H9 (cell line): ENCODE results near the gene SH2D3C. TPM values are rescaled to one million over a fixed set of nuclear protein-coding genes. Genes with fewer than 3 reads are reported as not detected.

Source experiments
- DNase-seq: peaks from one replicate; pipeline ENCODE4 v3.0.0-alpha.2; 2017
- H2AFZ ChIP-seq: one replicate; pipeline ENCODE4 v1.6.1; 2013; ENCODE audit warnings: mild to moderate bottlenecking, low read length, control low read depth, moderate library complexity
- H2AK5ac ChIP-seq: 2 replicates; pipeline ENCODE4 v1.6.1; 2013; ENCODE audit warnings: low read length, control low read depth, mixed read lengths; ENCODE audit not compliant: insufficient read length
- H2BK120ac ChIP-seq: one replicate; pipeline ENCODE4 v1.6.1; 2013; ENCODE audit warnings: low read depth, mild to moderate bottlenecking, low read length, control low read depth, inconsistent platforms; ENCODE audit not compliant: poor library complexity, severe bottlenecking
- H2BK12ac ChIP-seq: 2 replicates; pipeline ENCODE4 v1.6.1; 2013; ENCODE audit warnings: low read length, control low read depth, mixed read lengths, low read depth; ENCODE audit not compliant: insufficient read length
- H2BK15ac ChIP-seq: 2 replicates; pipeline ENCODE4 v1.6.1; 2013; ENCODE audit warnings: low read depth, low read length, control low read depth
- H2BK20ac ChIP-seq: one replicate; pipeline ENCODE4 v1.6.1; 2013; ENCODE audit warnings: low read depth, mild to moderate bottlenecking, low read length, control low read depth, inconsistent platforms; ENCODE audit not compliant: poor library complexity, severe bottlenecking
- H2BK5ac ChIP-seq: 2 replicates; pipeline ENCODE4 v1.6.1; 2013; ENCODE audit warnings: low read length, control low read depth, mixed read lengths; ENCODE audit not compliant: insufficient read length
- H3K14ac ChIP-seq: 2 replicates; pipeline ENCODE4 v1.6.1; 2013; ENCODE audit warnings: low read length, control low read depth; ENCODE audit not compliant: insufficient read depth
- H3K18ac ChIP-seq: 2 replicates; pipeline ENCODE4 v1.6.1; 2013; ENCODE audit warnings: low read depth, mild to moderate bottlenecking, mixed read lengths, low read length, control low read depth; ENCODE audit not compliant: insufficient read length
- H3K23ac ChIP-seq: 2 replicates; pipeline ENCODE4 v1.6.1; 2013; ENCODE audit warnings: low read length, control low read depth, mixed read lengths, low read depth; ENCODE audit not compliant: insufficient read length
- H3K23me2 ChIP-seq: 2 replicates; pipeline ENCODE4 v1.6.1; 2013; ENCODE audit warnings: low read depth, mild to moderate bottlenecking, mixed read lengths, low read length, control low read depth; ENCODE audit not compliant: insufficient read length, poor library complexity, severe bottlenecking
- H3K27ac ChIP-seq: 2 replicates; pipeline ENCODE4 v1.5.1; 2013; ENCODE audit warnings: low read length, control low read depth, mixed read lengths, low read depth; ENCODE audit not compliant: insufficient read length
- H3K27me3 ChIP-seq: 2 replicates; pipeline ENCODE4 v1.6.1; 2013; ENCODE audit warnings: low read length, control low read depth, inconsistent platforms; ENCODE audit not compliant: insufficient read depth
- H3K4ac ChIP-seq: 2 replicates; pipeline ENCODE4 v1.6.1; 2013; ENCODE audit warnings: low read depth, mild to moderate bottlenecking, control low read depth, inconsistent platforms, low read length, moderate library complexity
- H3K4me1 ChIP-seq: 2 replicates; pipeline ENCODE4 v1.6.1; 2013; ENCODE audit warnings: low read length, control low read depth, inconsistent platforms; ENCODE audit not compliant: insufficient read depth
- H3K4me2 ChIP-seq: 2 replicates; pipeline ENCODE4 v1.6.1; 2013; ENCODE audit warnings: low read length, control low read depth, mixed read lengths; ENCODE audit not compliant: insufficient read length, insufficient read depth
- H3K56ac ChIP-seq: 2 replicates; pipeline ENCODE4 v1.6.1; 2013; ENCODE audit warnings: low read depth, mild to moderate bottlenecking, mixed read lengths, low read length, control low read depth; ENCODE audit not compliant: insufficient read length
- H3K79me1 ChIP-seq: 2 replicates; pipeline ENCODE4 v1.6.1; 2013; ENCODE audit warnings: low read depth, mild to moderate bottlenecking, moderate library complexity, low read length, control low read depth, inconsistent platforms; ENCODE audit not compliant: insufficient read depth, poor library complexity, severe bottlenecking
- H3K79me2 ChIP-seq: 2 replicates; pipeline ENCODE4 v1.6.1; 2013; ENCODE audit warnings: low read length, control low read depth, inconsistent platforms; ENCODE audit not compliant: insufficient read depth
- H3K9ac ChIP-seq: 2 replicates; pipeline ENCODE4 v1.6.1; 2013; ENCODE audit warnings: low read length, control low read depth, mixed read lengths; ENCODE audit not compliant: insufficient read length; ENCODE audit errors: extremely low read depth
- H3K9me3 ChIP-seq: one replicate; pipeline ENCODE4 v1.6.1; 2013; ENCODE audit warnings: low read depth, low read length, inconsistent platforms; ENCODE audit not compliant: control insufficient read depth
- H3T11ph ChIP-seq: one replicate; pipeline ENCODE4 v1.6.1; 2013; ENCODE audit warnings: mild to moderate bottlenecking, low read length, control low read depth, inconsistent platforms
- H4K20me1 ChIP-seq: one replicate; pipeline ENCODE4 v1.6.1; 2013; ENCODE audit not compliant: control insufficient read depth, insufficient read length, insufficient read depth
- H4K5ac ChIP-seq: 2 replicates; pipeline ENCODE4 v1.6.1; 2013; ENCODE audit warnings: low read depth, mild to moderate bottlenecking, mixed read lengths, low read length, control low read depth; ENCODE audit not compliant: insufficient read length
- H4K8ac ChIP-seq: replicated peaks from 2 replicates; pipeline ENCODE4 v1.6.1; 2013; ENCODE audit warnings: low read length, control low read depth, mixed read lengths, low read depth; ENCODE audit not compliant: insufficient read length
- H4K91ac ChIP-seq: 2 replicates; pipeline ENCODE4 v1.6.1; 2013; ENCODE audit warnings: low read depth, mild to moderate bottlenecking, moderate library complexity, mixed read lengths, low read length, control low read depth; ENCODE audit not compliant: insufficient read length
- H3K27ac Mint-ChIP-seq, 3 experiments: 2 replicates in 2 of 3; 3 replicates in 1 of 3; pipeline ENCODE4 v1.8.0; 2020 to 2021; ENCODE audit warnings: mixed read lengths in 3 of 3, mild to moderate bottlenecking in 1 of 3, moderate library complexity in 1 of 3
- H3K27me3 Mint-ChIP-seq: 2 replicates; pipeline ENCODE4 v1.8.0; 2021; ENCODE audit warnings: low read depth, mild to moderate bottlenecking, moderate library complexity, mixed read lengths
- H3K36me3 Mint-ChIP-seq, 3 experiments: 2 replicates in 2 of 3; 3 replicates in 1 of 3; pipeline ENCODE4 v1.8.0; 2020 to 2021; ENCODE audit warnings: low read depth in 3 of 3, mixed read lengths in 3 of 3; ENCODE audit not compliant: insufficient read depth in 1 of 3
- H3K4me1 Mint-ChIP-seq, 2 experiments: 2 replicates each; pipeline ENCODE4 v1.8.0; 2020; ENCODE audit warnings: mixed read lengths in 2 of 2
- H3K4me3 Mint-ChIP-seq, 2 experiments: 2 replicates in 1 of 2; 3 replicates in 1 of 2; pipeline ENCODE4 v1.8.0; 2020 to 2021; ENCODE audit warnings: mild to moderate bottlenecking in 2 of 2, mixed read lengths in 2 of 2, moderate library complexity in 1 of 2
- H3K9me3 Mint-ChIP-seq, 2 experiments: 2 replicates in 1 of 2; 3 replicates in 1 of 2; pipeline ENCODE4 v1.8.0; 2020; ENCODE audit warnings: mild to moderate bottlenecking in 2 of 2, mixed read lengths in 2 of 2, moderate library complexity in 1 of 2
- CTCF ChIP-seq: fragments of 200-600 bp; sonication (generic); conservative IDR thresholded peaks from 3 replicates; pipeline ENCODE4 v1.8.0; 2021; ENCODE audit warnings: antibody characterized with exemption, mild to moderate bottlenecking
- WGBS: extraction: QIAGEN DNeasy Blood & Tissue Kit; methylation state at CpG from one replicate; pipeline ENCODE4 v1.1.7; 2013; ENCODE audit warnings: missing lambda C conversion rate, low lambda C conversion rate, mixed read lengths; ENCODE audit not compliant: insufficient read length; ENCODE audit errors: extremely low coverage; 5-methylcytosine and 5-hydroxymethylcytosine counted together
- total RNA-seq: library from RNA; stranded (reverse); gene quantifications from 2 replicates; pipeline ENCODE4 v1.2.1, GENCODE V29; 2021

The SH2D3C gene
- total RNA-seq, 1 experiment from 2014 or later = 1.7 TPM

DNA sequence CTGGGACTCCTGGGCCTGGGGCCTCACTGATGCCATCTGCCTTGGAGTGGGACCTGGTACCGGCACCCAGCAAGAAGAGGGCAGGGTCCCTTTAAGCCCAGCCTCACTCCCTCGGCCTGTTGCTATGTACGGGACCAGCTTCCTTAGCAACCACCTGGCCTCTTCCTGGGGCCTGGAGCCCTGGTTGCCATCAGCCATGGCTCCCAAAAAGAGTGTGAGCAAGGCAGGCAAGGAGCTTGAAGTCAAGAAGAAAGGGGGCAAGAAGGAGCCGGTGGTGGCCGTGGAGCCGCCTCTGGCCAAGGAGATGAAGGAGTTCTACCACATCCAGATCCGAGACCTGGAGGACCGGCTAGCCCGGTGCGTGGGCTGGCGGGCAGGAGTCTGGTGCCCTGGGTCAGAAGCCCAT is 71.6 kb downstream of the SH2D3C start, which contains the start of gene CFAP157:
Gene CFAP157 (plus strand): TSS at position 153 of the 406 bp plus-strand sequence. CDS start 44 bp downstream, at position 197.
- DNase-seq = peak; percentile 72
- H4K91ac ChIP-seq = no peak within 1 kb of the TSS
- H2BK15ac ChIP-seq = peak within 1 kb of the TSS; percentile 33; the same call in 1 of the 2 replicates
- no peak within 1 kb of the TSS for H2BK120ac ChIP-seq
- WGBS = no CpG with 5 or more reads among the region's 11 CpGs
- H2AK5ac ChIP-seq = no peak within 1 kb of the TSS
- H3K4me1 ChIP-seq = no peaks in the 10 kb centered on the region; the same call in 1 of the 2 replicates
- Mint-ChIP-seq H3K9me3 (peaks cover 0 to 2% of the 10 kb centered on the region in 2 experiments; a peak in 1 of 5 replicates), H3K27me3 (peaks cover 7% of the 10 kb centered on the region), H3K36me3 (no peaks in the 10 kb centered on the region), H3K4me3 (peak within 1 kb of the TSS; percentile 6 to 29; a peak in 2 of 5 replicates), H3K27ac (peak within 1 kb of the TSS in 1 of 3 experiments; percentile 73; a peak in 2 of 7 replicates), H3K4me1 (peaks cover 14 to 33% of the 10 kb centered on the region in 2 experiments)
- H3K23me2 ChIP-seq = no peaks in the 10 kb centered on the region
- H2BK20ac ChIP-seq = no peak within 1 kb of the TSS
- H4K8ac ChIP-seq = no peak within 1 kb of the TSS
- H3K27me3 ChIP-seq = no peaks in the 10 kb centered on the region
- no peak within 1 kb of the TSS for H2BK5ac ChIP-seq
- no peak within 1 kb of the TSS; the same call in 1 of the 2 replicates for H3K4ac ChIP-seq
- no peak within 1 kb of the TSS for H3T11ph ChIP-seq
- no peak within 1 kb of the TSS for H3K56ac ChIP-seq
- H3K4me2 ChIP-seq = no peak within 1 kb of the TSS
- H3K27ac ChIP-seq = no peak within 1 kb of the TSS
- H3K79me1 ChIP-seq = no peaks in the 10 kb centered on the region
- H4K5ac ChIP-seq = no peak within 1 kb of the TSS
- H3K23ac ChIP-seq = no peak within 1 kb of the TSS
- no peak within 1 kb of the TSS for H2AFZ ChIP-seq
- TF ChIP-seq CTCF = no peak
- peak within 1 kb of the TSS; percentile 54 for H3K18ac ChIP-seq
- H3K79me2 ChIP-seq = no peaks in the 10 kb centered on the region
- H3K9me3 ChIP-seq = no peaks in the 10 kb centered on the region
- H4K20me1 ChIP-seq = no peaks in the 10 kb centered on the region
- H2BK12ac ChIP-seq = no peak within 1 kb of the TSS
- H3K14ac ChIP-seq = peak within 1 kb of the TSS; percentile 13; the same call in 1 of the 2 replicates
- H3K9ac ChIP-seq = no peak within 1 kb of the TSS
